Natural killer cell (primary cell): ENCODE results near the gene LCLAT1. TPM values are rescaled to one million over a fixed set of nuclear protein-coding genes. Genes with fewer than 3 reads are reported as not detected.

ENCODE experiments used
- ATAC-seq, 3 donors: fragments of 150-1000 bp in 2 of 3; fragments of 200-7000 bp in 1 of 3; cut with Tn5 transposase; 1 replicate in 1 of 3; 2 replicates in 2 of 3; pipeline ENCODE4 v1.10.0; 2021; ENCODE audit warnings: mild to moderate bottlenecking in 2 of 3, moderate library complexity in 2 of 3
- DNase-seq, 2 donors: peaks; one replicate each; pipeline versions ENCODE4 v3.0.0 to v3.0.0-alpha.2; 2013 to 2021; ENCODE audit warnings: mixed read lengths in 1 of 2
- H3K27ac ChIP-seq: one replicate; pipeline ENCODE4 v1.5.1; 2013; ENCODE audit warnings: mild to moderate bottlenecking, low read length
- H3K27me3 ChIP-seq: one replicate; pipeline ENCODE4 v1.6.1; 2013; ENCODE audit warnings: low read length; ENCODE audit not compliant: control insufficient read depth, insufficient read depth
- H3K36me3 ChIP-seq: one replicate; pipeline ENCODE4 v1.6.1; 2013; ENCODE audit warnings: low read length; ENCODE audit not compliant: control insufficient read depth, insufficient read depth
- H3K4me1 ChIP-seq: one replicate; pipeline ENCODE4 v1.6.1; 2013; ENCODE audit warnings: low read length; ENCODE audit not compliant: control insufficient read depth, insufficient read depth
- H3K4me3 ChIP-seq: one replicate; pipeline ENCODE4 v1.5.1; 2013; ENCODE audit warnings: low read length
- H3K9me3 ChIP-seq: one replicate; pipeline ENCODE4 v1.6.1; 2013; ENCODE audit warnings: low read length; ENCODE audit not compliant: control insufficient read depth, insufficient read depth
- H3K27ac Mint-ChIP-seq, 2 donors: one replicate each; pipeline ENCODE4 v1.8.0; 2022; ENCODE audit warnings: mild to moderate bottlenecking in 2 of 2, mixed read lengths in 2 of 2, moderate library complexity in 1 of 2
- H3K27me3 Mint-ChIP-seq, 2 donors: one replicate each; pipeline ENCODE4 v1.8.0; 2022; ENCODE audit warnings: low read depth in 2 of 2, mixed read lengths in 2 of 2
- H3K36me3 Mint-ChIP-seq: one replicate; pipeline ENCODE4 v1.8.0; 2022; ENCODE audit warnings: mixed read lengths
- H3K4me1 Mint-ChIP-seq, 2 donors: one replicate each; pipeline ENCODE4 v1.8.0; 2022; ENCODE audit warnings: mixed read lengths in 2 of 2
- H3K4me3 Mint-ChIP-seq: one replicate; pipeline ENCODE4 v1.8.0; 2022; ENCODE audit warnings: mild to moderate bottlenecking, moderate library complexity, mixed read lengths
- H3K9me3 Mint-ChIP-seq, 2 donors: one replicate each; pipeline ENCODE4 v1.8.0; 2022; ENCODE audit warnings: mixed read lengths in 2 of 2
- WGBS: methylation state at CpG from one replicate; pipeline ENCODE4 v1.1.7; 2013; ENCODE audit warnings: missing lambda C conversion rate; ENCODE audit not compliant: insufficient coverage; 5-methylcytosine and 5-hydroxymethylcytosine counted together
- intact Hi-C: fragments of 100-400 bp; cut with micrococcal nuclease; formaldehyde crosslinking; loops from one replicate; pipeline ENCODE4 v1.14.2; 2022
- total RNA-seq, 4 donors: library from RNA; stranded (reverse); fragments of 120-200 nt in 1 of 4; gene quantifications; one replicate each; pipeline versions ENCODE4 v1.2.3 to v1.2.4, GENCODE V29; 2013 to 2022
- TF ChIP-seq, protein P1 (sequence below): fragments of 200-600 bp; IDR thresholded peaks from one replicate; pipeline ENCODE4 v1.8.0; 2022; ENCODE audit warnings: antibody characterized with exemption

LCLAT1 gene
- total RNA-seq, 3 donors from 2014 or later (not counting 1 experiment from before 2014, with no cell fraction given) = 13.0 to 16.2 (median 14.2) TPM

DNA sequence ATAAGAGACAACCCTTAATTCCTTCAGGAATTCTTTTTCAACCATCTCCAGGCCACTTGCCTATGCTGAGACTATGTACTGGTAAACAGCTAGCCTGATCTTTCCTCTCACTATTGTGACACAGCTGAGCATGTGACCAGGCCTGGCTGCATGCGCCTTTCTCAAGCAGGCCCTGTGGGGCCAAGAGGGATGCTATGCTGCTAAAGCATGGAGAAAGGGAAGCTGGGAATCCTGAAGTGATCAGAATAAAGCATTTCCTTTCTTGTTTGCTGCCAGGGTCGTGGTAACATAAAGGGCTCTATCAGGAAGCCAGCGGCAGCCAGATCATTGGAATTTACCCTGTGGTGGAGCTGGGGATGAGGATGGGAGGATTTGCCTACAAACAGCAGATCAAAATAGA lies 29.8 kb upstream of the LCLAT1 start:
- Histone ChIP-seq H3K36me3 (no peaks in the 10 kb centered on the region), H3K4me3 (no peak overlapping the region), H3K27ac (no peak overlapping the region), H3K27me3 (no peaks in the 10 kb centered on the region), H3K9me3 (no peaks in the 10 kb centered on the region), H3K4me1 (peaks cover 12% of the 10 kb centered on the region)
- intact Hi-C loops = no loop called here
- Mint-ChIP-seq H3K4me1 (peaks cover 16% of the 10 kb centered on the region in 2 donors), H3K27me3 (no peaks in the 10 kb centered on the region), H3K9me3 (no peaks in the 10 kb centered on the region), H3K4me3 (no peak overlapping the region), H3K27ac (no peak overlapping the region), H3K36me3 (no peaks in the 10 kb centered on the region)
- 79% methylated on average over 3 of the region's 3 CpGs for WGBS
- DNase-seq (no peak), ATAC-seq (no peak)
- TF ChIP-seq, protein P1, sequence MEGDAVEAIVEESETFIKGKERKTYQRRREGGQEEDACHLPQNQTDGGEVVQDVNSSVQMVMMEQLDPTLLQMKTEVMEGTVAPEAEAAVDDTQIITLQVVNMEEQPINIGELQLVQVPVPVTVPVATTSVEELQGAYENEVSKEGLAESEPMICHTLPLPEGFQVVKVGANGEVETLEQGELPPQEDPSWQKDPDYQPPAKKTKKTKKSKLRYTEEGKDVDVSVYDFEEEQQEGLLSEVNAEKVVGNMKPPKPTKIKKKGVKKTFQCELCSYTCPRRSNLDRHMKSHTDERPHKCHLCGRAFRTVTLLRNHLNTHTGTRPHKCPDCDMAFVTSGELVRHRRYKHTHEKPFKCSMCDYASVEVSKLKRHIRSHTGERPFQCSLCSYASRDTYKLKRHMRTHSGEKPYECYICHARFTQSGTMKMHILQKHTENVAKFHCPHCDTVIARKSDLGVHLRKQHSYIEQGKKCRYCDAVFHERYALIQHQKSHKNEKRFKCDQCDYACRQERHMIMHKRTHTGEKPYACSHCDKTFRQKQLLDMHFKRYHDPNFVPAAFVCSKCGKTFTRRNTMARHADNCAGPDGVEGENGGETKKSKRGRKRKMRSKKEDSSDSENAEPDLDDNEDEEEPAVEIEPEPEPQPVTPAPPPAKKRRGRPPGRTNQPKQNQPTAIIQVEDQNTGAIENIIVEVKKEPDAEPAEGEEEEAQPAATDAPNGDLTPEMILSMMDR = no peak

DNA sequence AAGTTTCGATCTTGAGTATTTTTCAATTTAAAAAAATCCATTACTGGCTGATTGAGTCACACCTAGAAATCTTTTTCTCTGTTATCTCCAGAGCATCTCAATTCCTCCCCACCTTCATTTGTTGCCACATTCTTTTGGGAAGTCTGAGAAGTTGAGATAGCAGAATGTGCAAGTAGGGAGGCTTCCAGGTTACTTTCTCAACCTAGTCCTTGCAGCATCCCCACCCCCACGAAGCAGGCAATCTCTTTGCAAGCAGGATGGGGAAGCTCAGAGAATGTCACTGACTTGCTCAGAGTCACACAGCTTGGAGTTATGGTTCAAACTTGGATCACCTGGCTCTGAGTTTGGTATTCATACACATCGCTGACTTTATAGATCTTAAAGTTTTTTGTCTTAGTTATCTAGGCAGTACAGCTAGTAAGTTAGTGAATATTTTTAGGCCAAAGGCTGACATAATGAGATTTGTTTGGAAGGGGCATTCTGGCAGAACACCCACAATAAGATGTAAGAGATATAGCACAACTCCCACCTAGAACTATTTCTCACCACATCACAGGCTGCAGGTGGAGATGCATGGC lies 25.9 kb upstream of the LCLAT1 start:
- Mint-ChIP-seq H3K9me3 (peaks cover 0 to 1% of the 10 kb centered on the region in 2 donors), H3K27ac (peak overlapping the region; percentile 83 to 90), H3K4me3 (peak overlapping the region; percentile 65), H3K36me3 (no peaks in the 10 kb centered on the region), H3K4me1 (peaks cover 27 to 29% of the 10 kb centered on the region in 2 donors), H3K27me3 (no peaks in the 10 kb centered on the region)
- no peak for DNase-seq
- ATAC-seq = no peak
- H3K27me3 ChIP-seq = no peaks in the 10 kb centered on the region
- TF ChIP-seq, protein P1 = no peak
- peak overlapping the region; percentile 69 for H3K27ac ChIP-seq
- intact Hi-C loops = no loop called here
- WGBS = 76% methylated on average over 3 of the region's 3 CpGs
- H3K4me3 ChIP-seq = no peak overlapping the region
- no peaks in the 10 kb centered on the region for H3K9me3 ChIP-seq
- H3K36me3 ChIP-seq = no peaks in the 10 kb centered on the region
- peaks cover 23% of the 10 kb centered on the region for H3K4me1 ChIP-seq

DNA sequence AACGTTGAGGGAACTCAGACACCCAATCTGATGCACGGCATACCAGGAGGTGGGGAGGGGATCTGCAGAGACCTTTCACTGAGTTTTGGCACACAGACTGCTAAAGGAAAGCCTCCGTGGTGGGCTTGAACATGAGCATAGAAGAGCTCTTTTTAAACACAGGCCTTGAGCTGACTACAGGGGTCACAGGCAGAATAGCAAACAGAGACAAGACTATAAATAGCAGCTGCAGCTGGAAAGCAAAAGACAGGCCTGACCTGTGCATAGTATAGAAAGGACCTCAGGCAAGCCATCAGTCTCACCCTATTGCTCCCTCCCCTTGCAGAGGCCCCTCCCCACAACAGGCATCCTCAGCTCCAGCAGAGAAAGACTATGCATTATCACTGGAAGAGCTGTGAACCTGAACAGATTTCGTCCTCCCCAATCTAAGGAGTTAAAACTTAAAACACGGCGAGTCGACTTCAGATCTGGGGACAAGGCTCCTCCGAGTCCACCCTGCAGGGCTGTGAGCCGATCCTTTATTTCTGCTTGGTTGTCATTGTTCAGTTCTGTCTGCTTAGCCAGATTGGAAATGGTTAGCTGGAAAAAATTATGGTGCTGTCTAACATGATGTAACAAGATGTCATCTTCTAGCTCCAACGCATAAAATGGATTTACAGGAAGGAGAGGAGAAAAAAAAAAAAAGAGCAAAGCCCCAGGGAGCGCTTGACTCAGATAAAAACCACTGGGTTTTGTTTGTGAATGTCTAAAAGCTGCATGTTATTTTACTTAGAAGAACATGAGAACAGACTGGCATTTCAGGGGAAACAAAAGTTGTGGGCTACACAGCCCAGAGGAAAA lies 25.2 kb upstream of the LCLAT1 start:
- Mint-ChIP-seq H3K27me3 (no peaks in the 10 kb centered on the region), H3K4me1 (peaks cover 34 to 36% of the 10 kb centered on the region in 2 donors), H3K4me3 (peak overlapping the region; percentile 65), H3K36me3 (no peaks in the 10 kb centered on the region), H3K9me3 (peaks cover 0 to 2% of the 10 kb centered on the region in 2 donors), H3K27ac (peak overlapping the region; percentile 83 to 90)
- TF ChIP-seq, protein P1 = no peak
- no peak for ATAC-seq
- Histone ChIP-seq H3K27ac (peak overlapping the region; percentile 69), H3K27me3 (no peaks in the 10 kb centered on the region), H3K9me3 (no peaks in the 10 kb centered on the region), H3K36me3 (no peaks in the 10 kb centered on the region), H3K4me3 (no peak overlapping the region), H3K4me1 (peaks cover 23% of the 10 kb centered on the region)
- peak in 1 of 2 donors; percentile 69 for DNase-seq
- intact Hi-C loops = loop anchor here (1.0 to 2.0 kb wide), 5 partner anchors 25 to 276 kb away; partner anchors contain the start of gene LCLAT1
- WGBS = 57% methylated on average over 11 of the region's 11 CpGs
